ENCODE measurements around the gene PIAS3.
A peak's percentile ranks its signal among the peaks of the same experiment; 100 is the strongest.
"Not testable (repeated sequence)": the region's sequence is repeated elsewhere in the genome, so short reads cannot be mapped to it uniquely, and the experiment has no call there.

Gene PIAS3

DNA sequence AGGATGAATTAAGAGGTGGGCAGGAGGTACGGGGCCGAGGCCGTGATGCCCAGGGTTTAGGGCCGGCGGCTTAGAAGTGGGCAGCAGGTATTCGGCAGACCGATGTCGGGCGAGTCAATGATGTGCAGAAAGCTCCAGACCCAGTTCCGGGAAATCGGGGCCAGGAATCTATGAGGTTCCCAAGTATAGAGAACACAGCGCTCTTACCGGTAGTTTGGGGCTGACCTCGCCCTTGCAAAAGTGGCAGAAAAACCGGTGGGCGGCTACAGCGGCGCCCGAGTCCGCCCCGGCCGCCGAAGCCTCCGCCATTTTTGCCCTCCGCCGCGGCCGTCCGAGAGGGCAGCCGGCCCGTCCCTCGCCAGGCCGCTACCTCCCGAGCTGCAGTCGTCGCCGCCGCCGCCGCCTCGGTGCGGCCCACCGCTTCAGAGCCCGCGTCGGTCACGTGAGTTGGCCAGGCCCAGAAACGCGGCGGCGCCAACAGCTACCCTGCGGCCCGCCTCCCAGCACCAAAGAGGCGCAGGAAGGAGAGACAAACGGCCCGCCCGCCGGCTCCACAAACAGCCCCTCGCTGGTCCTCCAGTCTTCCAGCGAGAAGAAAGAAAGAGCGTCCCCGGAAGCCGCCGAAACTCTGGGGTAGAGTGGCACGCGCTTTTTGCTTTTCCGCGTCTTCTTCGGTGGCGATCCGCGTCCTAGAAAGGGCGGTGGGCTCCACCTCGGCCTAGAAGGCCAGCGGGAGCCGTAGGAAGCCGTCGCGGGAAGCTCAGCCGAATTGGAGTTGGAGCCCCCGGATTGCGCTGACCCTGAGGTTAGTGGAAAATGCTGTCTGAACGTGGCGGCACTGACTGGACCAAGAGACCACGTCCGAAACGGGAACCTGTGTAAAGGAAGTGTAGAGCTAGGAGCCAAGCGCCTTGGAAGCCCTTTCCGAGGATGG lies 35.0 kb downstream of the PIAS3 start, which contains the start of the genes POLR3C and RNF115:
POLR3C (plus strand) TSS at position 636 of the 934 bp plus-strand sequence. CDS start 1,577 bp downstream, outside the sequence.
RNF115 (minus strand) TSS at position 531 of the 934 bp plus-strand sequence; CDS start at position 309, 222 bp downstream.
- DNase-seq (ENCODE audit: low read depth, low spot score) = peak; percentile 96

DNA sequence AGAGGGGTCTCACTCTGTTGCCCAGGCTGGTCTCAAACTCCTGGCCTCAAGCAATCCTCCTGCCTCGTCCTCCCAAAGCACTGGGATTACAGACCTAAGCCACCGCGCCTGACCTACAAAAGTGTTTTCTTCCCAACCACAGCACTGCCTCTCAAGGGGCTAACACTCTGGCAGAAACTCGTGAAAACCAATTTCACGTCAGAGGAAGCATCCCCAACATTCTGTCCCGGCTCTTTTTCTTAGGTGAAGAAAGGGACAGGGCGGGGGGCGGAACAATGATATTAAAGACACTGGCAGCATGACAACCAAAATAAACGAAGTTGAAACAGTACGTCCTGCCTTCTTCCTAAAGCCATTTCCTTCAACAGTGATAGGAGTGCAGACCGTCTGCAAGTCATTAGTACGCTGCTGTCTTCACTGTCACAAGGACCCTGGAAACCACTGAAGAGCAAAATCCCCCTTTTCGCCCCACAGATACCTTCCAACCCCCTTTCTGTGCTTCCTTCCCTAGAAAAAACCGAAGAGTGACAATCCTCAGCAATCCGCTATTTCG lies 36.0 kb downstream of the PIAS3 start:
- DNase-seq (ENCODE audit: low read depth, low spot score) = not testable (repeated sequence)

- DNase-seq (ENCODE audit: low read depth, low spot score) = peak; percentile 63
Measured at GRCh38 chr1:145818095-145818494, 40.8 kb downstream of the PIAS3 start.

DNA sequence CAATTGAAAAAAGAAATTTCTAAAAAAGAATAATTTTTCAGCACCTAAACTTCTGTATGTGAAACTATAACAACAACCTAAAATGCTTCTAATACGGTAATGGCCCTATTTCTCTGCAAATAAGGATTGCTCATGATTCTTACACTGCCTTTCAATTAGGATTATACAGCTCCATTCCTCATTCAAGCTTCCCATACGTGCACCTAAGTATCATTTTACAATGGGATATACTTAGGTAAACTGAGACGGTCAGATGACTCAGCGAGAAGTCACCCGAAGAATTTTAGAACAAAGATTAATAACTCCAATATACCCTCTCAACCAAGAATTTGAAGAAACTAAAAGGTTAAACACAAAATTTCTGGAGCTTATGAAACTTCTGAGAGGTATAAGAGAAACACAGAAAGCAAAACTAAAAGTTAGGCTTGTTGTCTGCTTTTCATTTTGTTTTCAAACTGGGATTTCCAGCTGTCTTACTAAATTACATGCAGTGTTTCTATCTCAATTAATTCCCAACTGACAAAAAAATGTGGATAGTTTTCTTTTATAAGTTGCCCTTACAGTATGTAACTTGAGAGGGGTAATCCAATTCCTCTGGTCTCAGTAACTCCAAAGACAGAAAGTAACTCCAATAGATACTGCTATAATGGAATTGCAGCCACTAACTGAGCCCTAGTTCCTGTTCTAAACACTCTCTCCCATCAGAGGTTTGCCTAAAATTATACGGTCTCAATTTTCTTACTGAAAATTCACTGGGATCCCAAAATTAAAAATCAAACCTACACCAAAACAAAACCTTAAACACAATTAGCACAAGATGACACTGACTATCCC lies 45.7 kb downstream of the PIAS3 start:
- not testable (repeated sequence) for DNase-seq (ENCODE audit: low read depth, low spot score)

DNA sequence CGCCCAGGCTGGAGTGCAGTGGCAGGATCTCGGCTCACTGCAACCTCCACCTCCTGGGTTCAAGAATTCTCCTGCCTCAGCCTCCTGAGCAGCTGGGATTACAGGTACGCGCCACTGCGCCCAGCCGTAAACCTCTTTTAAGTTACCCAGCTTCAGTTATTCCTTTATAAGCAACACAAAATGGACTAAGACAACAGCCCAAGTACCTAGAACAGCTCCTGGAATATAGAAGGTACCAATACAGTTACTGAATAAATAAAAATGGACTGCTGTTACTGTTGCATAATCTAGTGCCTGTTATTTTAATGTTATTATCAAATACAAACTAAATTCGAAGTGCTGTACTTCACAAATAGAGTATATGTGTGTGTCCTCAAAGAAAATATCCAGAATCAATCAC lies 52.0 kb downstream of the PIAS3 start:
- no peak for DNase-seq (ENCODE audit: low read depth, low spot score)

DNA sequence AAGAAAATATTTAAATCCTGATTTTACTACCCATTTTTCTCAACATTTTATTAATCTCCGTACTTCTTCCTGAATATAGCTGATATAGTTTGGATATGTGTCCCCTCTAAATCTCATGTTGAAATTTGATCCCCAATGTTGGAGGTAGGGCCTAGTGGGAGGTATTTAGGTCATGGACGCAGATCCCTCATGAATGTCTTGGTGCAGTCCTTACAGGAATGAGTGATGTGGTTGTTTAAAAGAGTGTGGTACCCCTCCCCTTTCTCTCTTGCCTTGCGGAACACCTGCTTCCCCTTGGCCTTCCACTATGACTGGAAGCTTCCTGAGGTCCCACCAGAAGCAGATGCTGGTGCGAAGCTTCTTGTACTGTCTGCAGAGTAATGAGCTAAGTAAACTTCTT lies 52.5 kb downstream of the PIAS3 start:
- no peak for DNase-seq (ENCODE audit: low read depth, low spot score)

DNA sequence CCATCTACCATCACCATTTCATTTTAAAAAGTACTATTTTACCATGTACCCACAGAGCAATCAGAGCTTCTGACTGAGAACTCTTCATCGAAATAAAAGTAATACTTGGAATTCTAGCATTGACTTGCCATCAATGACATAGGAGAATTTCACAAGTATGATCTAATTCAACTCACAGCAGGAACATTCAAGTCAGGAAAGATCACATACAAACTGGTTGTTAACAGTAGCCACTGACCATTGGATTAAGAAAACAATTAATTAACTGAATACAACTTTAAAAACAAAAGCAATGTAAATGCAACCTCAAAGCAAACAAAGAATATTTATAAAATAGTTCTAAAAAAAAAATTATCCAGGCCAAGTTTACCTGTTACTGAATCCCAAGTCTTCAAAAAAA lies 53.8 kb downstream of the PIAS3 start:
- no peak for DNase-seq (ENCODE audit: low read depth, low spot score)

DNA sequence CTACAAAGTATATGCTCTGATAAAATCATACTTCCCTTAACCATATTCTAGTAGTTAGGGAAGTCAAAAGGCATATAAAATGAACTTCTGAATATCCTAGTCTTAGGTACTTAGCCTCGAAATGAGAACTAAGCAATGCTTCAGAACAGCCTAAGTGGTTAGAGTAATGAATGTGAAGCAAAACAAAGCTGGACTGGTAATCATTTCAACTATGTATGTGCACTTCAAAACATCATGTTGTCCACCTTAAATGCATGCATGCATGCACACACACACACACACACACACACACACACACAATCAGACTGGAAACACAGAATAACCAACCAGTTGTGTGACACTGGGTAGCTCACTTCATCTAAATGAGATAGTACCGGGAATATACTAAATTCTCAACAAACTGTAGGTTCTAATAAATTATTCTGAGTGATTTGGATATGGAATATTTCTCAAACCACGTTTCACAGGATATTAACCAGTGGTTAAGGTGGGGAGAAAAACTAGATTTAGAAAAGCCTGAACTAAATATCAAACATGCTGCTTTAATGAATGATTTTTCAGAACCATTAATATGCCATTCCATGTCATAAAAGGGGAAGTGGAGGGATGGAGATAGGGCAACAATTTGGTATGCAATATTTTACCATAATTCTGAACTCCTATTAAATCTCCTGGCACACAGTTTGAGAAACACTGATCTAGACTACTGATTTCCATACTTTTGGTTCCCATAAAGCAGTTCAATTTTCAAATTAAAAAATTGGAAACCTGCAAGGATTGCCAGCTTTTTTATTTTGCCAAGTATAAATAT lies 54.4 kb downstream of the PIAS3 start:
- DNase-seq (ENCODE audit: low read depth, low spot score) = peak; percentile 51

DNA sequence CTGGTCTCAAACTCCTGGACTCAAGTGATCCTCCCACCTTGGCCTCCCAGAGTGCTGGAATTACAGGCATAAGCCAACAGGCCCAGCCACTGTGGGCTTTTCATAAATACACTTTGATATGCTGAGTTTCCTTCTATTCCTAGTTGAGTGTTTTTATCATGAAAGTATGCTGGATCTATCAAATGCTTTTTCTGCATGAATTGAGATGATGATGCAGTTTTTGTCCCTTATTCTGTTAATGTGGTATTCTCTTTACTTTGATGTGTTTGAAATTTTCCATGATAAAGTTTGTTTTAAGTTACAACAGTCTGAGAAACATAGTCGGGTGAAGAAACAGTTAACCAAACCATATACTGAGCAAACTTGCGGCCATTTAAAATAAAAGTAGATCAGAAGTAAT lies 59.1 kb downstream of the PIAS3 start:
- DNase-seq (ENCODE audit: low read depth, low spot score) = peak; percentile 19
